Endothelial cell of umbilical vein (primary cell): ENCODE measurements around the gene ACAP1. TPM values are rescaled to one million over a fixed set of nuclear protein-coding genes. Genes with fewer than 3 reads are reported as not detected.
"Not testable (repeated sequence)": the region's sequence is repeated elsewhere in the genome, so short reads cannot be mapped to it uniquely, and the experiment has no call there.

Source experiments
- BruUV-seq: library from RNA; stranded (reverse); fragments of 400-500 nt; replicated peaks from 2 replicates; lab custom pipeline; 2021; lab: Mats Ljungman, UMichigan
- CTCF ChIA-PET: fragments of 300-600, 350-600 bp; sonication (Branson Sonifier 250); formaldehyde crosslinking; loops from one replicate; lab custom pipeline; 2021; ENCODE audit warnings: antibody characterized with exemption, inconsistent platforms; lab: Charles Lee
- POLR2A ChIA-PET: fragments of 300-600, 350-600 bp; sonication (Branson Sonifier 250); formaldehyde crosslinking; loops from one replicate; lab custom pipeline; 2021; ENCODE audit warnings: antibody characterized with exemption, inconsistent platforms; lab: Charles Lee
- DNase-seq: peaks from one replicate; pipeline ENCODE4 v3.0.0-alpha.2; 2011; ENCODE audit warnings: low read depth, low spot score
- FAIRE-seq: peaks from 2 replicates; lab custom pipeline; 2011; peaks lifted over from hg19 to GRCh38; lab: Jason Lieb, UNC
- H2AFZ ChIP-seq: 2 replicates; pipeline ENCODE4 v1.6.0; 2012; ENCODE audit warnings: low read depth, low read length, control low read depth, inconsistent platforms
- H3K27ac ChIP-seq: 2 replicates; pipeline ENCODE4 v1.5.1; 2011; ENCODE audit warnings: low read depth, mild to moderate bottlenecking, control low read depth, low read length, moderate library complexity; ENCODE audit not compliant: insufficient read depth
- H3K27me3 ChIP-seq, 2 experiments: 2 replicates each; pipeline versions ENCODE4 v1.6.0 to v1.6.1; 2011; ENCODE audit warnings: low read length in 2 of 2, mixed read lengths in 1 of 2; ENCODE audit not compliant: control insufficient read depth in 2 of 2, insufficient read depth in 2 of 2
- H3K36me3 ChIP-seq, 2 experiments: 2 replicates in 1 of 2; 3 replicates in 1 of 2; pipeline ENCODE4 v1.5.1; 2011; ENCODE audit warnings: low read length in 2 of 2, mild to moderate bottlenecking in 1 of 2, moderate library complexity in 1 of 2; ENCODE audit not compliant: control insufficient read depth in 2 of 2, insufficient read depth in 2 of 2; ENCODE audit errors: extremely low read depth in 1 of 2
- H3K4me1 ChIP-seq: 3 replicates; pipeline ENCODE4 v1.5.1; 2011; ENCODE audit warnings: mild to moderate bottlenecking, low read length; ENCODE audit not compliant: control insufficient read depth, insufficient read depth; ENCODE audit errors: extremely low read depth
- H3K4me2 ChIP-seq: 2 replicates; pipeline ENCODE4 v1.6.1; 2011; ENCODE audit warnings: low read length, control low read depth, mixed read lengths; ENCODE audit not compliant: insufficient read depth
- H3K4me3 ChIP-seq, 3 experiments: fragments of 200-600 bp in 1 of 3; sonication (generic), shearing (Covaris generic) in 1 of 3; replicated peaks in 1 of 3; 2 replicates each; pipeline ENCODE4 v1.5.1; 2011 to 2016; ENCODE audit warnings: control low read depth in 3 of 3, low read length in 3 of 3, mild to moderate bottlenecking in 2 of 3, inconsistent platforms in 1 of 3, low read depth in 1 of 3, moderate library complexity in 1 of 3; ENCODE audit not compliant: insufficient read depth in 1 of 3
- H3K79me2 ChIP-seq: 2 replicates; pipeline ENCODE4 v1.6.0; 2012; ENCODE audit warnings: low read length, inconsistent platforms; ENCODE audit not compliant: control insufficient read depth, insufficient read depth
- H3K9ac ChIP-seq: replicated peaks from 2 replicates; pipeline ENCODE3; 2011; ENCODE audit warnings: low read length, control low read depth; ENCODE audit not compliant: insufficient read depth; ENCODE audit errors: extremely low read depth
- H3K9me1 ChIP-seq: replicated peaks from 3 replicates; pipeline ENCODE4 v1.6.0; 2011; ENCODE audit warnings: mild to moderate bottlenecking, low read length; ENCODE audit not compliant: control insufficient read depth, insufficient read depth; ENCODE audit errors: extremely low read depth
- H3K9me3 ChIP-seq: replicated peaks from 2 replicates; pipeline ENCODE4 v1.5.1; 2012; ENCODE audit warnings: low read length, inconsistent platforms; ENCODE audit not compliant: control insufficient read depth, insufficient read depth
- H4K20me1 ChIP-seq: replicated peaks from 2 replicates; pipeline ENCODE3; 2011; ENCODE audit warnings: mild to moderate bottlenecking, low read length; ENCODE audit not compliant: control insufficient read depth, insufficient read depth; ENCODE audit errors: extremely low read depth
- EZH2 ChIP-seq: IDR thresholded peaks from 2 replicates; pipeline ENCODE4 v1.6.1; 2012; ENCODE audit warnings: borderline replicate concordance, low read depth, mild to moderate bottlenecking, moderate library complexity, low read length, inconsistent platforms; ENCODE audit not compliant: severe bottlenecking
- FOS ChIP-seq: IDR thresholded peaks from 2 replicates; pipeline ENCODE4 v1.6.1; 2011; ENCODE audit warnings: mild to moderate bottlenecking, low read length, moderate library complexity, borderline replicate concordance; ENCODE audit not compliant: insufficient read depth
- GATA2 ChIP-seq: IDR thresholded peaks from 2 replicates; pipeline ENCODE4 v1.7.0; 2011; ENCODE audit warnings: low read depth, mild to moderate bottlenecking, moderate library complexity, mixed read lengths, low read length; ENCODE audit not compliant: insufficient read length, insufficient read depth
- JUN ChIP-seq: IDR thresholded peaks from 2 replicates; pipeline ENCODE4 v1.6.1; 2011; ENCODE audit warnings: borderline replicate concordance, low read depth; ENCODE audit not compliant: insufficient read length, insufficient read depth
- MYC ChIP-seq: IDR thresholded peaks from one replicate; pipeline ENCODE4 v1.6.1; 2011; ENCODE audit warnings: mild to moderate bottlenecking, low read depth, low read length
- POLR2A ChIP-seq: IDR thresholded peaks from 2 replicates; pipeline ENCODE4 v1.6.1; 2012; ENCODE audit warnings: low read depth, mild to moderate bottlenecking, control low read depth, low read length
- POLR2AphosphoS5 ChIP-seq: IDR thresholded peaks from 2 replicates; pipeline ENCODE4 v1.6.1; 2012; ENCODE audit warnings: low read depth, mild to moderate bottlenecking, control low read depth, low read length, moderate library complexity; ENCODE audit not compliant: insufficient read depth
- dilution Hi-C: fragments of 300-500 bp; cut with MboI; formaldehyde crosslinking; loops from one replicate; pipeline ENCODE4 v1.15.0; 2019; ENCODE audit warnings: low sequenced_read_pairs; ENCODE audit not compliant: extremely low pct_ligation_motif_present
- intact Hi-C: fragments of 100-400 bp; cut with micrococcal nuclease; formaldehyde crosslinking; loops from one replicate; pipeline ENCODE4 v1.10.0; 2022
- polyA plus RNA-seq, 4 experiments: library from polyadenylated mRNA; depleted of rRNA in 3 of 4; stranded (reverse) in 3 of 4; unstranded in 1 of 4; fragments of >200 nt; gene quantifications; 2 replicates each; pipeline versions ENCODE4 v1.2.1 to v1.2.3, GENCODE V29; 2011 to 2012; ENCODE audit warnings: missing spikeins in 1 of 4
- total RNA-seq: library from RNA; stranded (reverse); gene quantifications from 2 replicates; pipeline ENCODE4 v1.2.3, GENCODE V29; 2021
- TF ChIP-seq, protein P1 (sequence below): IDR thresholded peaks from 2 replicates; pipeline ENCODE4 v1.6.1; 2011; ENCODE audit not compliant: insufficient read depth, insufficient read length
- TF ChIP-seq, protein P2 (sequence below), 2 donors: IDR thresholded peaks; 1 replicate in 1 of 2; 2 replicates in 1 of 2; pipeline ENCODE4 v1.5.1; 2011; ENCODE audit warnings: low read length in 2 of 2, mild to moderate bottlenecking in 2 of 2, moderate library complexity in 2 of 2, control low read depth in 1 of 2, inconsistent platforms in 1 of 2, low read depth in 1 of 2; ENCODE audit not compliant: insufficient read depth in 1 of 2; ENCODE audit errors: extremely low read depth in 1 of 2

ACAP1 gene
- total and polyA plus RNA-seq, 2 donors (not counting 3 experiments of a cell fraction or from before 2014, with no cell fraction given), result 0.46 TPM; not detected in 1

DNA sequence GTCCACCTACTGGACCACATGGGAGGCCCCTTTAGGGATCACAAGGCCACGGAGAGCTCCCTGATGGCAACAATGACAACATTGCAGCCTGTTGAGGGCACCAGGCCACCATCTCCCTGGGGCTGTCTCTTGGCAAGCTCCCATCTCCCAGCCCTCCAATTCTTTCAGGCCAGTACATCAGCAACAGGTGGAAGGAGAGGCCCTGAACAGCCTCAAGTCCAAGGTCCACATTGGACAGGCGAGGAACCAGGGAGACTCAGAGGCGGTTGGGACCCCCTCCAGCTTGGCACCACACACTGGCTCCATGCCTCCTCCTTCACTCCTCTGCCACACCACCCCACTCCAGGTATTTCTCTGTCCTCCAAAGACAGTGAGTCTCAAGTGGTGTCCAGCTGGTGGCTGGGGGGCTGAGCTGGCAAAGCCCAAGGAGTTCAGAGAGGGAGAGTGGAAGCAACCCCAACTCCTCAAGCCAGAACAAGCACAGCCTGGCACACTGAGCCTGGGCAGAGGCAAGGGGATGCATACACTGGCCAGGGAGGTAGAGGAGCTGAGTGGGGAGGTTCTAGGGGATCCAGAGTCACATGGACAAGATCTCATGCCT, 1.3 kb upstream of the ACAP1 start:
- Histone ChIP-seq H3K4me1 (peaks cover 4% of the 10 kb centered on the region), H3K27ac (no peak overlapping the region), H3K4me3 (no peak overlapping the region), H3K36me3 (no peaks in the 10 kb centered on the region), H3K9ac (no peak overlapping the region), H3K4me2 (no peak overlapping the region), H3K9me1 (no peaks in the 10 kb centered on the region), H4K20me1 (no peaks in the 10 kb centered on the region), H2AFZ (no peak overlapping the region), H3K9me3 (no peaks in the 10 kb centered on the region), H3K27me3 (peaks cover 0 to 2% of the 10 kb centered on the region in 2 experiments), H3K79me2 (no peaks in the 10 kb centered on the region)
- ChIA-PET CTCF (interaction anchor here (1.3 kb wide), 1 partner anchor 15 kb away, joined by 4 read pairs; no protein-coding TSS in a partner anchor), POLR2A (no interaction called here)
- no peak for DNase-seq
- intact Hi-C loops, result no loop called here
- dilution Hi-C loops, result no loop called here
- BruUV-seq, result no TSS peak
- no peak for FAIRE-seq
- TF ChIP-seq MYC (no peak), FOS (no peak), EZH2 (no peak), POLR2AphosphoS5 (no peak), JUN (no peak), GATA2 (no peak), POLR2A (no peak)
- TF ChIP-seq, protein P1, sequence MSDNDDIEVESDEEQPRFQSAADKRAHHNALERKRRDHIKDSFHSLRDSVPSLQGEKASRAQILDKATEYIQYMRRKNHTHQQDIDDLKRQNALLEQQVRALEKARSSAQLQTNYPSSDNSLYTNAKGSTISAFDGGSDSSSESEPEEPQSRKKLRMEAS, result no peak
- TF ChIP-seq, protein P2, sequence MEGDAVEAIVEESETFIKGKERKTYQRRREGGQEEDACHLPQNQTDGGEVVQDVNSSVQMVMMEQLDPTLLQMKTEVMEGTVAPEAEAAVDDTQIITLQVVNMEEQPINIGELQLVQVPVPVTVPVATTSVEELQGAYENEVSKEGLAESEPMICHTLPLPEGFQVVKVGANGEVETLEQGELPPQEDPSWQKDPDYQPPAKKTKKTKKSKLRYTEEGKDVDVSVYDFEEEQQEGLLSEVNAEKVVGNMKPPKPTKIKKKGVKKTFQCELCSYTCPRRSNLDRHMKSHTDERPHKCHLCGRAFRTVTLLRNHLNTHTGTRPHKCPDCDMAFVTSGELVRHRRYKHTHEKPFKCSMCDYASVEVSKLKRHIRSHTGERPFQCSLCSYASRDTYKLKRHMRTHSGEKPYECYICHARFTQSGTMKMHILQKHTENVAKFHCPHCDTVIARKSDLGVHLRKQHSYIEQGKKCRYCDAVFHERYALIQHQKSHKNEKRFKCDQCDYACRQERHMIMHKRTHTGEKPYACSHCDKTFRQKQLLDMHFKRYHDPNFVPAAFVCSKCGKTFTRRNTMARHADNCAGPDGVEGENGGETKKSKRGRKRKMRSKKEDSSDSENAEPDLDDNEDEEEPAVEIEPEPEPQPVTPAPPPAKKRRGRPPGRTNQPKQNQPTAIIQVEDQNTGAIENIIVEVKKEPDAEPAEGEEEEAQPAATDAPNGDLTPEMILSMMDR (IDR thresholded peaks at IDR 0.05; ENCODE audit: extremely low read depth in 1 of 2, insufficient read depth in 1 of 2, low read depth in 1 of 2, low read length in 2 of 2), result no peak

GRCh38 chr17:7335765-7336164, 564 bp upstream of the ACAP1 start:
- H3K79me2 ChIP-seq, intact Hi-C loops, H3K9ac ChIP-seq, BruUV-seq, dilution Hi-C loops, H3K4me1 ChIP-seq, H3K4me2 ChIP-seq, H3K27ac ChIP-seq, H3K27me3 ChIP-seq, H3K9me3 ChIP-seq, H3K9me1 ChIP-seq, H3K4me3 ChIP-seq, H3K36me3 ChIP-seq, POLR2A ChIA-PET, DNase-seq, H4K20me1 ChIP-seq, FAIRE-seq, H2AFZ ChIP-seq: not testable (repeated sequence)
- CTCF ChIA-PET, result interaction anchor here (1.1 to 1.5 kb wide), 2 partner anchors 10 to 39 kb away, joined by 4 to 5 read pairs; no protein-coding TSS in a partner anchor

- CTCF ChIA-PET, result interaction anchor here (0.6 to 2.0 kb wide), 7 partner anchors 12 to 292 kb away, joined by 3 to 8 read pairs (median 4); no protein-coding TSS in a partner anchor
- H3K27me3 ChIP-seq, DNase-seq, H4K20me1 ChIP-seq, H3K27ac ChIP-seq, H3K4me2 ChIP-seq, H3K9me3 ChIP-seq, H3K4me3 ChIP-seq, H3K9me1 ChIP-seq, H3K36me3 ChIP-seq, H3K9ac ChIP-seq, dilution Hi-C loops, POLR2A ChIA-PET, H3K79me2 ChIP-seq, BruUV-seq, FAIRE-seq, H3K4me1 ChIP-seq, intact Hi-C loops, H2AFZ ChIP-seq: not testable (repeated sequence)
These were observed 1.3 kb downstream of the ACAP1 start for GRCh38 chr17:7337600-7337999.
